Liver (tissue), 9 donors: ENCODE results near the gene TSPAN15. TPM values are rescaled to one million over a fixed set of nuclear protein-coding genes. Genes with fewer than 3 reads are reported as not detected.

Experiments
- DNase-seq: peaks from one replicate; pipeline ENCODE4 v3.0.0-alpha.2; 2017; ENCODE audit warnings: low spot score
- H3K27ac ChIP-seq, 2 donors: one replicate each; pipeline ENCODE4 v1.7.0; 2013; ENCODE audit warnings: inconsistent platforms in 2 of 2, low read length in 2 of 2, control low read depth in 1 of 2, low read depth in 1 of 2, mild to moderate bottlenecking in 1 of 2
- H3K27me3 ChIP-seq, 4 donors: one replicate each; pipeline versions ENCODE4 v1.6.1 to v1.7.0; 2013; ENCODE audit warnings: low read length in 3 of 4, inconsistent platforms in 1 of 4, mild to moderate bottlenecking in 1 of 4, moderate library complexity in 1 of 4; ENCODE audit not compliant: control insufficient read depth in 4 of 4, insufficient read depth in 4 of 4
- H3K36me3 ChIP-seq, 4 donors: one replicate each; pipeline versions ENCODE4 v1.6.1 to v1.7.0; 2013; ENCODE audit warnings: low read length in 3 of 4, mild to moderate bottlenecking in 3 of 4, low read depth in 1 of 4, moderate library complexity in 1 of 4; ENCODE audit not compliant: control insufficient read depth in 4 of 4, insufficient read depth in 3 of 4
- H3K4me1 ChIP-seq, 4 donors: one replicate each; pipeline versions ENCODE4 v1.6.1 to v1.7.0; 2013; ENCODE audit warnings: low read length in 3 of 4, mild to moderate bottlenecking in 3 of 4, moderate library complexity in 1 of 4; ENCODE audit not compliant: control insufficient read depth in 4 of 4, insufficient read depth in 4 of 4
- H3K4me3 ChIP-seq, 3 donors: one replicate each; pipeline versions ENCODE4 v1.6.1 to v1.7.0; 2013; ENCODE audit warnings: low read length in 3 of 3, control low read depth in 1 of 3, low read depth in 1 of 3, mild to moderate bottlenecking in 1 of 3
- H3K9ac ChIP-seq, 2 donors: one replicate each; pipeline ENCODE4 v1.7.0; 2013; ENCODE audit warnings: low read length in 2 of 2, mild to moderate bottlenecking in 2 of 2, moderate library complexity in 2 of 2, control low read depth in 1 of 2, low read depth in 1 of 2
- H3K9me3 ChIP-seq, 4 donors: one replicate each; pipeline versions ENCODE4 v1.6.1 to v1.7.0; 2013; ENCODE audit warnings: low read length in 3 of 4; ENCODE audit not compliant: control insufficient read depth in 4 of 4
- ATF3 ChIP-seq: IDR thresholded peaks from 2 replicates; pipeline ENCODE4 v1.6.1; 2016; ENCODE audit warnings: antibody characterized with exemption
- EGR1 ChIP-seq, 2 donors: IDR thresholded peaks; 2 replicates each; pipeline ENCODE4 v1.6.1; 2016 to 2018; ENCODE audit warnings: antibody characterized with exemption in 2 of 2, low read depth in 2 of 2
- FOXA1 ChIP-seq: IDR thresholded peaks from 2 replicates; pipeline ENCODE4 v1.6.1; 2016; ENCODE audit warnings: antibody characterized with exemption
- FOXA2 ChIP-seq: IDR thresholded peaks from 2 replicates; pipeline ENCODE4 v1.6.1; 2016; ENCODE audit warnings: antibody characterized with exemption
- GABPA ChIP-seq, 2 donors: IDR thresholded peaks in 1 of 2; conservative IDR thresholded peaks in 1 of 2; 2 replicates each; pipeline ENCODE4 v1.6.1; 2016; ENCODE audit warnings: antibody characterized with exemption in 2 of 2, mild to moderate bottlenecking in 1 of 2, moderate library complexity in 1 of 2
- HNF4A ChIP-seq, 2 donors: conservative IDR thresholded peaks; 2 replicates each; pipeline ENCODE4 v1.6.1; 2016; ENCODE audit warnings: antibody characterized with exemption in 2 of 2, mild to moderate bottlenecking in 2 of 2
- HNF4G ChIP-seq: IDR thresholded peaks from 2 replicates; pipeline ENCODE4 v1.6.1; 2016; ENCODE audit warnings: antibody characterized with exemption
- JUND ChIP-seq, 2 donors: IDR thresholded peaks; 2 replicates each; pipeline ENCODE4 v1.6.1; 2016; ENCODE audit warnings: antibody characterized with exemption in 2 of 2
- MAX ChIP-seq: IDR thresholded peaks from 2 replicates; pipeline ENCODE4 v1.6.1; 2016; ENCODE audit warnings: antibody characterized with exemption
- NR2F2 ChIP-seq: IDR thresholded peaks from 2 replicates; pipeline ENCODE4 v1.6.1; 2016; ENCODE audit warnings: antibody characterized with exemption
- RAD21 ChIP-seq, 2 donors: IDR thresholded peaks; 2 replicates each; pipeline ENCODE4 v1.6.1; 2016; ENCODE audit warnings: antibody characterized with exemption in 2 of 2, mild to moderate bottlenecking in 2 of 2
- REST ChIP-seq: IDR thresholded peaks from 2 replicates; pipeline ENCODE4 v1.6.1; 2016; ENCODE audit warnings: antibody characterized with exemption, mild to moderate bottlenecking
- RXRA ChIP-seq, 2 donors: IDR thresholded peaks; 2 replicates each; pipeline ENCODE4 v1.6.1; 2017 to 2018; ENCODE audit warnings: antibody characterized with exemption in 2 of 2, mild to moderate bottlenecking in 1 of 2
- TAF1 ChIP-seq: conservative IDR thresholded peaks from 2 replicates; pipeline ENCODE4 v1.6.1; 2016; ENCODE audit warnings: antibody characterized with exemption, mild to moderate bottlenecking
- YY1 ChIP-seq: IDR thresholded peaks from 2 replicates; pipeline ENCODE4 v1.6.1; 2016; ENCODE audit warnings: antibody characterized with exemption, mild to moderate bottlenecking
- ZBTB33 ChIP-seq: IDR thresholded peaks from 2 replicates; pipeline ENCODE4 v1.6.1; 2016; ENCODE audit warnings: antibody characterized with exemption
- WGBS: extraction: QIAGEN DNeasy Blood & Tissue Kit; methylation state at CpG from one replicate; pipeline ENCODE4 v1.1.7; 2013; 5-methylcytosine and 5-hydroxymethylcytosine counted together
- polyA plus RNA-seq, 2 donors: library from polyadenylated mRNA; stranded (reverse) in 1 of 2; unstranded in 1 of 2; fragments of 200-250 nt in 1 of 2; fragments of >200 nt in 1 of 2; fragmentation: Nextera tagmentation in 1 of 2; extraction: Ambion mirVana in 1 of 2; gene quantifications; one replicate each; pipeline versions ENCODE4 v1.2.1 to v1.2.3, GENCODE V29; 2013 to 2015
- total RNA-seq, 2 donors: library from RNA; depleted of rRNA; stranded (reverse); fragments of >200 nt; gene quantifications; one replicate each; pipeline ENCODE4 v1.2.3, GENCODE V29; 2014
- donor health status: healthy.
- donor health status: healthy.
- donor health status: healthy.
- donor health status: healthy.
- donor health status: healthy.

Gene TSPAN15
- total and polyA plus RNA-seq, 4 donors, result 2.0 to 4.3 (median 3.3) TPM

- TF ChIP-seq MAX, result no peak
- TF ChIP-seq TAF1, result no peak
- TF ChIP-seq JUND (IDR thresholded peaks at IDR 0.05), result no peak
- TF ChIP-seq GABPA (IDR thresholded peaks at IDR 0.05 in 1 of 2, conservative IDR thresholded peaks at IDR 0.05 in 1 of 2), result no peak
- no peak for TF ChIP-seq ATF3
- no peak for TF ChIP-seq EGR1 (IDR thresholded peaks at IDR 0.05; ENCODE audit: low read depth in 2 of 2)
- TF ChIP-seq RXRA (IDR thresholded peaks at IDR 0.05), result no peak
- no peak for TF ChIP-seq YY1
- Histone ChIP-seq H3K36me3 (no peaks in the 10 kb centered on the region), H3K9ac (no peak overlapping the region), H3K4me1 (no peaks in the 10 kb centered on the region), H3K4me3 (no peak overlapping the region), H3K27me3 (no peaks in the 10 kb centered on the region), H3K27ac (no peak overlapping the region), H3K9me3 (no peaks in the 10 kb centered on the region)
- 89% methylated on average over 10 of the region's 10 CpGs for whole genome bisulfite sequencing
- DNase-seq, result no peak
Observed at GRCh38 chr10:69498711-69499471, 47.6 kb downstream of the TSPAN15 start.

GRCh38 chr10:69499726-69500689, 48.7 kb downstream of the TSPAN15 start:
- no peak for DNase-seq
- Histone ChIP-seq H3K27ac (no peak overlapping the region), H3K9ac (no peak overlapping the region), H3K27me3 (no peaks in the 10 kb centered on the region), H3K36me3 (no peaks in the 10 kb centered on the region), H3K4me1 (no peaks in the 10 kb centered on the region), H3K9me3 (no peaks in the 10 kb centered on the region), H3K4me3 (no peak overlapping the region)
- TF ChIP-seq HNF4A (conservative IDR thresholded peaks at IDR 0.05), result no peak
- TF ChIP-seq GABPA (IDR thresholded peaks at IDR 0.05 in 1 of 2, conservative IDR thresholded peaks at IDR 0.05 in 1 of 2), result no peak
- no peak for TF ChIP-seq TAF1
- no peak for TF ChIP-seq RXRA (IDR thresholded peaks at IDR 0.05)
- no peak for TF ChIP-seq EGR1 (IDR thresholded peaks at IDR 0.05; ENCODE audit: low read depth in 2 of 2)
- no peak for TF ChIP-seq FOXA2
- no peak for TF ChIP-seq NR2F2
- TF ChIP-seq RAD21 (IDR thresholded peaks at IDR 0.05), result no peak
- TF ChIP-seq ZBTB33, result no peak
- TF ChIP-seq REST, result no peak
- TF ChIP-seq FOXA1, result no peak
- TF ChIP-seq MAX, result no peak
- no peak for TF ChIP-seq ATF3
- no peak for TF ChIP-seq YY1
- no peak for TF ChIP-seq HNF4G
- WGBS, result 86% methylated on average over 9 of the region's 9 CpGs
